Head of caudate nucleus (tissue), 42 donors: ENCODE results near the gene CR1.
A peak's percentile ranks its signal among the peaks of the same experiment; 100 is the strongest.
"Not testable (repeated sequence)": the region's sequence is repeated elsewhere in the genome, so short reads cannot be mapped to it uniquely, and the experiment has no call there.

Experiments used
- DNase-seq, 42 donors: peaks; one replicate each; pipeline versions ENCODE4 v3.0.0 to v3.0.0-alpha.2; 2020 to 2021; ENCODE audit warnings: mixed read lengths in 7 of 42
- intact Hi-C: fragments of 100-400 bp; cut with DNase I; formaldehyde crosslinking; loops from one replicate; pipeline ENCODE4 v1.15.0; 2022

The CR1 gene

GRCh38 chr1:207501071-207501470 lies 5.1 kb downstream of the CR1 start:
- no peak for DNase-seq
- intact Hi-C loops = no loop called here

- intact Hi-C loops = no loop called here
- DNase-seq = no peak
These were observed 6.8 kb downstream of the CR1 start for GRCh38 chr1:207502726-207503125.

GRCh38 chr1:207503950-207504349 lies 8.0 kb downstream of the CR1 start:
- intact Hi-C loops = no loop called here
- DNase-seq = no peak

- no peak for DNase-seq
- intact Hi-C loops = no loop called here
These were observed 8.5 kb downstream of the CR1 start for GRCh38 chr1:207504438-207504837.

- intact Hi-C loops = no loop called here
- no peak for DNase-seq
These were observed 14.5 kb downstream of the CR1 start for GRCh38 chr1:207510444-207510843.

- DNase-seq = no peak
- intact Hi-C loops = no loop called here
These were observed 18.9 kb downstream of the CR1 start for GRCh38 chr1:207514890-207515289.

- no peak for DNase-seq
- intact Hi-C loops = no loop called here
These were observed 20.8 kb downstream of the CR1 start for GRCh38 chr1:207516729-207517128.

GRCh38 chr1:207518608-207519236 lies 22.8 kb downstream of the CR1 start:
- no peak for DNase-seq
- intact Hi-C loops = no loop called here

- no peak for DNase-seq
- intact Hi-C loops = no loop called here
These were observed 23.8 kb downstream of the CR1 start for GRCh38 chr1:207519505-207520399.

GRCh38 chr1:207520400-207521345 lies 24.7 kb downstream of the CR1 start:
- DNase-seq, intact Hi-C loops: not testable (repeated sequence)

- DNase-seq = peak in 21 of 42 donors; percentile 3 to 67 (median 22)
- intact Hi-C loops = not testable (repeated sequence)
These were observed 29.3 kb downstream of the CR1 start for GRCh38 chr1:207525239-207525638.

GRCh38 chr1:207528401-207528800 lies 32.4 kb downstream of the CR1 start:
- DNase-seq, intact Hi-C loops: not testable (repeated sequence)

- intact Hi-C loops, DNase-seq: not testable (repeated sequence)
These were observed 40.3 kb downstream of the CR1 start for GRCh38 chr1:207536263-207536662.

- DNase-seq, intact Hi-C loops: not testable (repeated sequence)
These were observed 50.9 kb downstream of the CR1 start for GRCh38 chr1:207546677-207547357.

GRCh38 chr1:207554823-207555222 lies 58.9 kb downstream of the CR1 start:
- intact Hi-C loops, DNase-seq: not testable (repeated sequence)

GRCh38 chr1:207565546-207566468 lies 69.8 kb downstream of the CR1 start:
- intact Hi-C loops = no loop called here
- peak in 41 of 42 donors; percentile 5 to 85 (median 55) for DNase-seq

GRCh38 chr1:207571926-207572325 lies 76.0 kb downstream of the CR1 start:
- DNase-seq, intact Hi-C loops: not testable (repeated sequence)

- intact Hi-C loops, DNase-seq: not testable (repeated sequence)
These were observed 77.1 kb downstream of the CR1 start for GRCh38 chr1:207573074-207573473.
